GM19463 (cell line): Measurements from ENCODE around the gene TTC33.

Source experiments
- ATAC-seq: cut with Tn5 transposase; IDR thresholded peaks from one replicate; pipeline ENCODE4 v1.9.1; 2021; ENCODE audit warnings: mild to moderate bottlenecking, moderate library complexity; ENCODE audit not compliant: unreplicated experiment

TTC33 gene

DNA sequence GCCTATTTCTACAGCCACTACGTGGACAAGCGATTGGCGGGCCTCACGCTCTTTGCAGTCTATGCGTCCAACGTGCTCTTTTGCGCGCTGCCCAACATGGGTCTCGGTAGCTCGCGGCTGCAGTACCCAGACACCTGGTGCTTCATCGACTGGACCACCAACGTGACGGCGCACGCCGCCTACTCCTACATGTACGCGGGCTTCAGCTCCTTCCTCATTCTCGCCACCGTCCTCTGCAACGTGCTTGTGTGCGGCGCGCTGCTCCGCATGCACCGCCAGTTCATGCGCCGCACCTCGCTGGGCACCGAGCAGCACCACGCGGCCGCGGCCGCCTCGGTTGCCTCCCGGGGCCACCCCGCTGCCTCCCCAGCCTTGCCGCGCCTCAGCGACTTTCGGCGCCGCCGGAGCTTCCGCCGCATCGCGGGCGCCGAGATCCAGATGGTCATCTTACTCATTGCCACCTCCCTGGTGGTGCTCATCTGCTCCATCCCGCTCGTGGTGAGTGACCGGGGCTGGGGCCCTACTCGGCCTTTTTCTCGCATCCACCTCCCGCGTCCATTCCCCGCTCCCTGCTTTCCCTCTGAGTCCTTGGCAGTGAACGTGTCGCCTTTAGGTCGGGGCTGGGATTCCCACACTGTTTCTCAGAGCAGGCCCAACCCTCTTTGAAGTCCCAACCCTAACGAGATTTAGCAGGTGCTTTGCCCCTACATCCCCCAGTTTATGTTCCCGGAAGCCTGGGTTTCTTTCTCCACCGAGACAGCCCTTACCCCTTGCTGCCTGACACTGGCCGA is 74.2 kb downstream of the TTC33 start:
- peak; percentile 15 for ATAC-seq

DNA sequence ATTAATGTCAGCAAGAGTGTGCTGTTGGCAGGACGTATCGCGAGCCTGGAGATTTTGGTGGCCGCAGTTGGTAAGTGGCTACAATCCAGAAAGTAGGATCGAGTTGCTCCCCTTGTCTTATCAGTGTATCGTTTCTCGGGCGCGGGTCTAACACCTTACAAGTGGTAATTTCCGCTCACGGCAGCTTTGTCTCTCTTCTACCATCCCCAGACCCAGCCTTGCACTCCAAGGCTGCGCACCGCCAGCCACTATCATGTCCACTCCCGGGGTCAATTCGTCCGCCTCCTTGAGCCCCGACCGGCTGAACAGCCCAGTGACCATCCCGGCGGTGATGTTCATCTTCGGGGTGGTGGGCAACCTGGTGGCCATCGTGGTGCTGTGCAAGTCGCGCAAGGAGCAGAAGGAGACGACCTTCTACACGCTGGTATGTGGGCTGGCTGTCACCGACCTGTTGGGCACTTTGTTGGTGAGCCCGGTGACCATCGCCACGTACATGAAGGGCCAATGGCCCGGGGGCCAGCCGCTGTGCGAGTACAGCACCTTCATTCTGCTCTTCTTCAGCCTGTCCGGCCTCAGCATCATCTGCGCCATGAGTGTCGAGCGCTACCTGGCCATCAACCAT is 74.9 kb downstream of the TTC33 start:
- no peak for ATAC-seq

- ATAC-seq = peak; percentile 26
Observed at GRCh38 chr5:40679913-40680681, 75.7 kb downstream of the TTC33 start, which contains the start of gene PTGER4. PTGER4 (plus strand) TSS chr5:40679915; CDS start chr5:40680994, 1,079 bp downstream.

DNA sequence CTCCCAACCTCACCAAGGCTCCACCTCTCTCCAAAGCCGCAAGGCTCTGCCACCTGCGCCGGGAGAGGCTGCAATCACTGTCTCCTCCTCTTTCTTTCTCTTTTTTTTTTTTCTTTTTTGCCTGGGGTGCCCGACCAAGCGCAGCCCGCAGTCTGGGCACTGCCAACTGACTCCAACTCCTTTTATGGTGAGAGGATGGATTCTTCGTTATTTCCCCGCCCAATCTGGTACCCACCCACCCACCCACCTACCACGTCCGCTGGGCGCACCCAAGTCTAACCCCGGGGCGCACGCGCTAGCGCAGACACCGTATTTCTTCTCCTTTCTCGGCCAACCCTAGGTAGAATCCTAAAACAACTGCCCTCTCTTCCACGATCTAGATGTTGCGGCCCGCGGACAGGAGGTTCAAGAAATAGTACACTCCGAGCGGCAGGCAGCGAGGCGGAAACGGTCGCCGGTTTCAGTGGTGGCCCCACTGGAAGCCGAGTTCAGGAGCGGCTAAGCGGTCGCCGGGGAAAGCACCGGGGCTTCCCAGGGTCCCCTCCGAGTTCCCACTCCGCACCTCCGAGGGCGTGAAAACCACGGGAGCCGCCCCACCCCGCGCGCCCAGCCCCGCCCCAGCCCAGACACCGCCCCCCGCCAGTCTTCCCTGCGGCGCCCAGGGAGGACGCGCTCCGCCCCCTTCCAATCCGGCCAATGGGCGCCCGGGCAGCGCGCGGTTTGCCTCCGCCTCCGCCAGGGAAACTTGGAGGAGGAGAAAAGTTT is 76.4 kb downstream of the TTC33 start:
- peak; percentile 70 for ATAC-seq

GRCh38 chr5:40678460-40679147 is 77.2 kb downstream of the TTC33 start:
- ATAC-seq = no peak

- ATAC-seq = no peak
Observed at GRCh38 chr5:40678026-40678425, 77.7 kb downstream of the TTC33 start.

- ATAC-seq = no peak
Observed at GRCh38 chr5:40677456-40677855, 78.3 kb downstream of the TTC33 start.

DNA sequence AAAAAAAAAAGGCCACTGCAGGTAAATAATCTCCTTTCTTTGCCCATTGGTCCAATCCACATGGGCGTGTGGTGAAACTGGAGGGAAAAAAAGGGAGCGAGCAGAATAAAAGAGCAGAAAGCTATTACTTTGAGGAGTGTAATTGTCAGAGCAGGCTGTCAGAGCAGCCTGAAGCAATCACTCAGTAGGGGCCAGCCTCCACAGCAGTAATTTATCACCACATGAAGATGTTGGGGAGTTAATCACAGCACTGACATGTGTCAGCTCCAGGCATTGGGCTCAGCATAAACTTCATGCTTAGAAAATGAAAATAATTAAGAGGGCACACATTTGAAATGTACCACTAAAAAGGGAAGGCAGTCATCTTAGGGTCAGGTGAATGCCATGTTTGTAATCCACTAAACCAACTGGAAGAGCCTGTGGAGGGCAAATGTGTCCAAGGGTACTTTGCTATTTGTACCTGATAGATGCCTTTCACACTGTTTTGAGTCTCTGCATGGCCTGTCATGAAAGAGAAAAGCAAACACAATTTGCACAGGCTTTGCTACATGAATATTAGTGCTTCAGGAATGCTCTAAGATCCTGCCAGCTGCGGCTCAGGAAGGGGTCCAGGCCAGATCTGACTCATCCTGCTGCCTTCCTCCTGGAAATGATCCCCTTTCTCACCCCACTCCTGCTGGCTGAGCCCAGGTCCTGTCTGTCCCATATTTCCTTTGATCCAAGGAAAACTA is 79.0 kb downstream of the TTC33 start:
- no peak for ATAC-seq

GRCh38 chr5:40675396-40676133 is 80.2 kb downstream of the TTC33 start:
- no peak for ATAC-seq

- ATAC-seq = no peak
Observed at GRCh38 chr5:40674661-40675235, 81.0 kb downstream of the TTC33 start.

DNA sequence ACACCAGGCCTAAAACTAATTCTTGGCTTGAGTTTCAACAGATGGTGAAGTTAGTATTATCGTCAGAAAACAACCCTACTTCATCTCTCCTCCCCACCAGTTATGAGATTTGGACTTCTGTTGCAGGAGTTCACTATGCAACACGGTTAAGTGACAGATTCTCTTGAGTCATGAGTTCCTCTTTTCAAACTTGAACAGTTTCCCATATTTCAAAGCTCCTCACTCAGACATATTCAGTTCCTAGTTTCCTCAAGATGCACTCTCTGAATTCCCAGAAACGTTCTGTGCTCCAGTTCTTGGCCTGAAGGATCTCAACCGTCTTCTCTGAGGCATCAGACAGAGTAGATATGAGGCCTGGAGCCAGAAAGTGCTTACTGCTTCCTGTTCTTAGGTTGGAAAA is 83.3 kb downstream of the TTC33 start:
- no peak for ATAC-seq

- ATAC-seq = no peak
Observed at GRCh38 chr5:40669606-40670390, 86.0 kb downstream of the TTC33 start.

DNA sequence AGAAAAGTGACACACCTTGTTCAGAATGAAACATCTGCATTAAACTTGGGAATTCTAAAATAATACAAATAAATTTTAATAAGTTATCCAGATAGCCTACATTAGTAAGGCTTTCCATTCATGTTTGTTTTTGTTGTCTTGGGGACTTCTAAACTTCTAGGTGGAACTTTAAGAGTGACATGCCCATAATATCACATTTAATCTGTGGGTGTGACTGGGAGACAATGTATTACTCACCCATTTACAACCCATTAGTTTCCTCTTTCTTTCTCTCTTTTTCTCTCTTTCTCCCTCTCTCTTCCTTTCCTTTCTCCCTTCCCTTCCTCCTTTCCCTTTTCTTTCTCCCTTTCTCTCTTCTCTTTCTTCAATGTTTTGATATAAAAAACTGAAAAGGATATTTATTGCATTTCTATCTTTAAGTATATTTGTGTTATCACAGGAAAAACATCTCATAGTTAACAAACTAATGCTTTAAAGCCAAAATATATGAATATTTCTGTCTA is 88.5 kb downstream of the TTC33 start:
- ATAC-seq = no peak

DNA sequence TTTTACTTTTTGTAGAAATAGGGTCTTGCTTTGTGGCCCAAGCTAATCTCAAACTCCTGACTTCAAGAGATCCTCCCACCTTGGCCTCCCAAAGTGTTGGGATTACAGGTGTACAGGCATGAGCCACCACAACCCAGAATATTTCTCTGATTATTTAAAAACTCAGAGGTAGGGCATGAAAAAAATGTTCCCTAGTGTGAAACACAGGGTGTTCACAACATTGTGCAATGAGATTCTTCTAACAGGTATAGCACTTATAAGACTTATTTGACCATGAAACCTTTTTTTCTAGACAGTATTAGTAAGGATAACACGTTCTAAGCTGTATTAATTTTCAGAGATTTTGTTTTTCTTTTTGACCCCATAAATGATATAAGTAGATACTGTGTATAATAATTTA is 89.1 kb downstream of the TTC33 start:
- ATAC-seq = no peak

DNA sequence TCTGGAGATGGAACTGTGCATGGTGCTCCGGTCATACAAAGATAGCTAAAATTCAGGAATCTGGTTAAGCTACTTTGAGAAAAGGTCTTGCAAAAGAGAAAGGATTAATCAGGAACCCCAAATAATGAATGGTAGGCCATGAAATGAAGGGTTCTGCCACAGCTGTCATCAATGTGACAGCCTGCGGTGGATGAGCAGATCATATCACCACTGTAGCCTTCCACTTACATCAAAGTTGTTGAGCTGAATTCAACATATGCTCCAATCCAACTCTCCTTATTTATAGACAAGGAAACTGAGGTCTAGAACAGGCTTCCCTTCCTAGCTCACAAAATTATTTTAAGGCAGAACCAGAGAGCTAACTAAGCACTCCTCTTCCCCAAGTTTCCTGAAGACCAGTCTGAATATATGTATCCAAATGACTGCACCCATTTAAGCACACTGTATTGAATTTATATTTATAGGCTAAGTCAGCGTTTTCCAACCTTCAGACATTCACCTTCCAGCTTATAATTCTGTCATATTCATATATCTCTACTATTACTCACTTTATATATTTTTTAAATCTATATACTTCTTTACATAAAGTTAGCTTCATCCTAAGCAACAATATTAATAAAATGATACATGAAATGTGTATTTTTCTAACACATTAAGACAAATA is 90.0 kb downstream of the TTC33 start:
- ATAC-seq = no peak

DNA sequence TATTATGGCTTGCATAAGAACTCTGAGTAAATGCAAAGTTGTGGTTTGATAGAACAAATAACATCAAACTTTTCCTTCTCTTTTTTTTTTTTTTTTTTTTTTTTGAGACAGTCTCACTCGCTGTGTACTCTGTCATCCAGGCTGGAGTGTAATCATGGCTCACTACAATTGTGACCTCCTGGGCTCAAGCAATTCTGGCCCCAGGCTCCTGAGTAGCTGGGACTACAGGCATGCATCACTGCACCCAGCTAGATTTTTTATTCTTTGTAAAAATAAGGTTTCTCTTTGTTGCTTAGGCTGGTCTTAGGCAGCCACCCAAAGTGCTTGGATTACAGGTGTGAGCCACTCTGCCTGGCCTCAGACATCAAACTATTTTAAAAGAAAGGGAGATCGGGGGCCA is 95.0 kb downstream of the TTC33 start:
- ATAC-seq = no peak

- ATAC-seq = no peak
Observed at GRCh38 chr5:40656766-40657165, 99.0 kb downstream of the TTC33 start.
